ENCODE results near the gene TMIGD3. TPM values are rescaled to one million over a fixed set of nuclear protein-coding genes. Genes with fewer than 3 reads are reported as not detected.

Gene TMIGD3
- total RNA-seq, 2 donors from 2014 or later = 2.0 to 4.0 TPM

DNA sequence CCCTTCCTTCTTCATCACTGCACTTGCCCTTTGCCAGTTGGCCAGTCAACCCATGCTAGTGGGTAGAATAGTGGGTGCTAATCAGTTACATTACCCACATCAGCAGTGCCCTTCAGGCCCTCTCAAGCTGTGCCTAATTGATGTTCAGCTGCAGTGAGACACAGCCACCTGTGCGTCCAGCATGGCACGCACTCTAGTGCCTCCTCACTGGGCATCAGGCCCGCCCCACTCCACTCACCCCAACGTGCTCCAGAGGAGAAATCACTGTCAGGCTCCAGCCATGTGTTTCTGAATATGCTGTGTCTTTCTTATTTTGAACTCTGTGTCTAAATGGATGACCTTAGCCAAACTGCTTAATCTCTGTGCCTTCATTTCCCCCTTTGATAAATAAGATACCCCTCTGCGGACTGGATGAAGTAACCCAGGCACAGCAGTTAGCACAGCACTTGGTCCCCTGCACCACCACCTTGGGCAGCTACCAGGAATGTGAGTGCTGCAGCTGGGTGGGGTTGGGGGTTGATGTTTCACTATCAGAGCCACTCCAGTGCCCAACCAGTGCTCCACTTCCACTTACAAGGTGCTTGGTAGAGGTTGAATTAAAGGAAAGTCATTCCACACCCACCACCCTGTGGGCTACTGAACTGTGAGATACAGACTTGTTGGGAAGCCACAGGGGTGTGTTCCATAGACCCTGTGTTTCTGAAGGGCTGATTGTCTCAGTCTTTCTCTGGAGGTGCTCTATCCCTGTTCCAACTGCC, 8.9 kb upstream of the TMIGD3 start:
- intact Hi-C loops (cut with DNase I) = loop anchor here in 1 of 2 donors (5.0 to 10.0 kb wide), 2 partner anchors 80 to 112 kb away; no protein-coding TSS in a partner anchor
- no peak for DNase-seq

DNA sequence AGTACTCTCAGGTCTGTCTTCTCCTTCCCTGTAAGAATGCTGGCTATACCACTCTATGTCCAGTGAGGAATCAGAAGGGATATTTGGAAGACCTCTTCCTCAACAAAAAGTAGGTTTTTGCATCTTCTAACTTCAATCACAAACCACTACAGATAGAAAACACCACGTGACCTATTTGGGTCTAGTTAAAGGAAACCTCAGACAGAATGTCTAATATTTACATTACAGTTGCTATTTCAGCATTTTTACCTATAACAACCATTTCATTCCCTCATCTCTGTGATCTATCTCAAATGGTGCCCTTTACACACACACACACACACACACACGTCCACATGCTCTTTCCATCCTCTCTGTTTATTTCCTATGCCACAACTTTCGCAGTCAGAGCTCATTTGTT, 7.9 kb upstream of the TMIGD3 start:
- ATAC-seq = no peak
- intact Hi-C loops (cut with DNase I) = loop anchor here in 1 of 2 donors (5.0 to 10.0 kb wide), 2 partner anchors 81 to 113 kb away; no protein-coding TSS in a partner anchor

More for the DNA sequence above, 8.9 kb upstream of the TMIGD3 start:
- no peak for ATAC-seq

DNA sequence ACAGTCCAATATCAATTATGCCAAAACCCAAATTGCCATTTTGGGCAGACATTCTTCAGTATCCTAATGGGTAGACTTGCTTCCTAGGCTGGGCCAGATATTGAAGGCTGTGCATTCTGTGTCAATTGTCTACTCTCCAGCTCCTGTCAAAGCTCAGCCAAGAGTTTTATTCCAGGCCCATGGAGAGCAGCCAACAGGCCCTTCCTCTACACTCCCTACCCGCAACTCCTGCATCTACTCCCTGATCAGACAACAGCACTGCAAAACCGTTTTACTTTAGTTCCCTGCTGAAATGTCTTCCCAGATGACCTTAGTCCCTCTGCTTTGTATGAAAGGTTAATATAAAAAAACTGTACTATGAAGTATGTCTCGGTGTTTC, 6.6 kb upstream of the TMIGD3 start:
- ATAC-seq (peak; percentile 5 to 19), DNase-seq (peak; percentile 67)
- intact Hi-C loops (cut with DNase I) = loop anchor here (2.0 to 10.0 kb wide), 5 partner anchors 82 to 232 kb away; no protein-coding TSS in a partner anchor

More for the DNA sequence above, 7.9 kb upstream of the TMIGD3 start:
- no peak for DNase-seq

DNA sequence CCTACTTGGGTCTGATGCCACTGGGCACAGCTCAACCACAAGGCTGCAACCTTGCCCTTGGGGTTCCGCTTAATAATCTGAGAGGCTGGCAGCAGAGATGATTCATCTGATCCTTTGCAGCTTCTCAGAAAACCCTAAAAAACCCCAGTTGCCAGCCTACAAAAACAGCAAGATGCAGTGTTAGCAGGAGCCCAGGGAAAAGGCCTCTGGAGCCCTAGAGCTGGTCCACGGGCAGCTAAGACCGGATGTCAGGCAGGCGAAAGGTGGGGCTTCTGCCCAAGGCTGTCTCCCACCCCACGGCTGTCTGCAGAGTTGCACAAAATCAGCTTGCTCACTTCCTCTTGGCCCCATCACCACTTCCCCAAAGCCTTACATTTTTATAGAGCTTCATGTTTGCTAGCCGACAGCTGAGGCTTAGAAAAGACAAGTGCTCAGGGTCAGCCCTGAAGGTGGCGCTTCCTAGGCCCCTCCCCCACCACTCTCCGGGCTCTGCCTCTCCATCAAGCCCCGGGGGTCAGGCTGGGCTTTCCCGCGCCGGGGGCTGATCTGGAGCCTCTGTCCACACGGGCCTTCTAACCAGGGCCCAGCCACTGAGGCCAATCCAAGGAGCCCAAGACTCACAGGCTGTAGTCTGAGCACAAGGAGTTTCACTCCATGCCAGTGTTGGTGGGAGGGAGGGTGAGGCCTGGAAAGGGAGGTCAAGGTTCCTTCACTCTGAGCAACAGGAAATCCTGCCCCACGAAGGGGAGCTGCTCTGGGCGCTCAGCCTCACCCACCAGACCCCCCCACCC, 4.2 kb upstream of the TMIGD3 start:
- peak; percentile 80 for DNase-seq
- intact Hi-C loops (cut with DNase I) = loop anchor here (2.0 to 10.0 kb wide), 3 partner anchors 147 to 235 kb away; no protein-coding TSS in a partner anchor
- peak; percentile 65 to 81 for ATAC-seq

DNA sequence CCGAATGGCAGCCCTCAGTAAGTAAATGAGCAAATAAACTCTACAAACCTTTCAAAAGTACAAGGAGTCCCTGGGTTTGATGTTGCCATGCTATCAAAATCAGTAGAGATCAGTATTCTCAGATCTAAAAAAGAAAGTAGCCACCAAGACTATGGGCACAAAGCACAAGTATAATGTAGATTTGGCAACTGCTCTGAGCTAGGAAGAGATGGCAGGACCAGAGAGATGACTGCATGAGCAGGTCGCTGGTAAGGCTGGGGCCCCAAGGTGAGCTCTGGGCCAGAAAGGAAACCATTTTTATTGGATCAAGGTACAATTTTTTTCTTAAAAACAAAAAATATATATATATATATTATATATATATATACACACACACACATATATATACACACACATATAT, 3.1 kb upstream of the TMIGD3 start:
- ATAC-seq (no peak), DNase-seq (no peak)
- intact Hi-C loops (cut with DNase I) = loop anchor here (5.0 to 10.0 kb wide), 2 partner anchors 148 to 236 kb away; no protein-coding TSS in a partner anchor

GRCh38 chr1:111505641-111506119, 2.2 kb upstream of the TMIGD3 start:
- intact Hi-C loops (cut with DNase I) = loop anchor here (5.0 to 10.0 kb wide), 2 partner anchors 149 to 237 kb away; no protein-coding TSS in a partner anchor
- ATAC-seq (no peak), DNase-seq (no peak)

- DNase-seq = no peak
- intact Hi-C loops (cut with DNase I) = loop anchor here in 1 of 2 donors (10.0 kb wide), 1 partner anchor 151 kb away; no protein-coding TSS in a partner anchor
- ATAC-seq = no peak
Measured at GRCh38 chr1:111504097-111504496, 664 bp upstream of the TMIGD3 start.

- intact Hi-C loops (cut with DNase I) = loop anchor here in 1 of 2 donors (10.0 kb wide), 1 partner anchor 153 kb away; no protein-coding TSS in a partner anchor
- no peak for ATAC-seq
Measured at GRCh38 chr1:111501645-111502044, 1.8 kb downstream of the TMIGD3 start.

DNA sequence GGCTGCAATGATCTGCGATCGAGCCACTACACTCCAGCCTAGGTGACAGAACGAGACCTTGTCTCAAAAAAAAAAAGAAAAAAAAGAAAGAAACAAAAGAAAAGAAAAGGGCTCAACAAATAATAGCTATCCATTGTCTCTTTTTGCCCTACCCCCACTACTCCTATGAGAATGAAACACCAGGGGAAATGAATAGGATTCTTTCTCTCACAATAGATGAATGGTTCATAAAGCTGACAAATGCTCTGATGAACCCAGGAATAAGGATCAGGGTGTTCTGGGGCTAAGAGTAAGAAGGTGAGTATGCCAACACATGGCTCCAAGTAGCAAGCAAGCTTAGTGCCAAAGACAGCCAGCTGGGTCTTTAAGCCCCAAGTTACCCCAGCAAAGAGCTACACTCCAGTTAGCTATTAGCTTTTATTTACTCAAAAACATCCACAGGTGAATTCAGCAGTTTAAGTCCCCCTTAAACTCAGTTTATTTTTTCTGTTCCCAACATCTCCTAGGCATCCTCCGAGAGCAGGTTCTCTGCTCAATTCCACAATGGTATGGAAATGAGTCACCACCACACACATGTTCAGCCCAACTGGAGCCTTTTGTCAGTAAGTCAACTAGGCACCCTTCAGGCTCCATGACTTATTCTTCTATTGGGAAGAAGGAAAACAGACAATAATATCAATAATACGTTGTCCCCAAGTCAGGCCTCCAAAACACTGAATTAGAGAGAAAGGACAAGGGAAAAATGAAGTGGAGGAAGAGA, 4.2 kb downstream of the TMIGD3 start:
- DNase-seq = no peak
- intact Hi-C loops (cut with DNase I) = no loop called here
- ATAC-seq = no peak

More at GRCh38 chr1:111501645-111502044, 1.8 kb downstream of the TMIGD3 start:
- no peak for DNase-seq

GRCh38 chr1:111497592-111497991, 5.8 kb downstream of the TMIGD3 start:
- ATAC-seq = peak in 1 of 2 donors; percentile 11
- intact Hi-C loops (cut with DNase I) = no loop called here
- DNase-seq = no peak

DNA sequence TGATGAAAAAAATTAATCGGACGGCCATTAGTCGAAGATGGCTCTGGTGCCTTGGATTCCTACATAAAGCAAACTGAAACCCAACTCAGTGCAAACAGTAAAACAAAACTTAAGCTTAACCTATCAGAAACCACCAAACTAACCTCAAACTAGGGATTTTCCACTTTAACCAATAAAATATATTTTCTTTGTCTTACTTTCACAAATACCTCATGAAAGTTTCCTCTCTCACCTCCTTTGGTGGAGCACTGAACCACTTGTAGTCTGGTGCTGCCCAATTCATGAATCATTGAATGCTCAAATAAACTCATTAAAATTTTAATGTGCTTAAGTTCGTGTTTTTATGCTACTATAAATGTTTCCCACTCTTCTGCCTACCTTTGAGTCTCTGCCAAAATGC, 7.0 kb downstream of the TMIGD3 start:
- ATAC-seq (no peak), DNase-seq (no peak)
- intact Hi-C loops (cut with DNase I) = no loop called here

- intact Hi-C loops (cut with DNase I) = no loop called here
- no peak for DNase-seq
- no peak for ATAC-seq
Measured at GRCh38 chr1:111491070-111491469, 12.4 kb downstream of the TMIGD3 start.

DNA sequence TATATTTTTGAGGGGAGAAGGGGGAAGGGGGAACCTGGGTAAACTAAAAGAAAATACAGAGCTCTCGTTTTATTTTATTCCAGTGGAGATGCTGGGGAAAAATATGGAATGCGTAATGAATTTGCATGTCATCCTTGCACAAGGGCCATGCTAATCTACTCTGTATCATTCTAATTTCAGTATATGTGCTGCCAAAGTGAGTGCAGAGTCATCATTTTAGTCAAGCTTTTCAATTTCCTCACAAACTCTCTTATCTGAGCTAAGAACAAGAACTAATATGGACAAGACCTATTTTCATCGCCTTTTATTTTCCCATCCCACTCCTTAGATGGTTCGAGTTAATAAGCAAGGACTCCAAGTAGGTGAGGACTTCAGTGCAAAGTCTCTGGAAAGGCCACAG, 13.2 kb downstream of the TMIGD3 start:
- no peak for DNase-seq
- intact Hi-C loops (cut with DNase I) = no loop called here
- ATAC-seq = no peak

GRCh38 chr1:111489604-111490003, 13.8 kb downstream of the TMIGD3 start:
- no peak for DNase-seq
- peak; percentile 15 to 85 for ATAC-seq
- intact Hi-C loops (cut with DNase I) = loop anchor here in 1 of 2 donors (10.0 kb wide), 1 partner anchor 265 kb away; the partner anchor contains the start of gene DDX20

- no peak for DNase-seq
- intact Hi-C loops (cut with DNase I) = loop anchor here in 1 of 2 donors (10.0 kb wide), 1 partner anchor 266 kb away; the partner anchor contains the start of gene DDX20
- ATAC-seq = no peak
Measured at GRCh38 chr1:111488669-111489068, 14.8 kb downstream of the TMIGD3 start.

- intact Hi-C loops (cut with DNase I) = loop anchor here in 1 of 2 donors (10.0 kb wide), 1 partner anchor 268 kb away; the partner anchor contains the start of gene DDX20
- no peak for ATAC-seq
- DNase-seq = no peak
Measured at GRCh38 chr1:111487133-111487532, 16.3 kb downstream of the TMIGD3 start.

DNA sequence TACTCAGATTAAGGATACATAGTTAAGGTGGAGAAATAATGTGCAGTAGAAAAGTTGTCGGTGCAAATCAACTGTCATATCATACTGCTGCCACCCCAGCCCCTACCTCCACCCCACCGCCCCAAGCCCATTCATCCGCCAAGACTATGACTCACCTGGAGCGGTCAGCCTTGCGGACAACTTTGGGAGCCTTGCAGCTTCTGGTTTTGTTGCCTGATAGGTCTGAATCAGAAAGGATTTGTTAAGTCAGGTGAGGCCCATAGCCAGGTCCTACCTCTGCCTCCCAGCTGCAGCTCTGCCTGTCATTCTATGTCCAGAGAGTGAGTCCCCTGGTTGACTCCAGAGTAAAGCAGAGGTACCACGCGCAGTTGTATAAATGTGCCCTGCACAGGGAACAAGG, 17.0 kb downstream of the TMIGD3 start:
- no peak for DNase-seq
- intact Hi-C loops (cut with DNase I) = loop anchor here in 1 of 2 donors (10.0 kb wide), 1 partner anchor 268 kb away; the partner anchor contains the start of gene DDX20
- no peak for ATAC-seq

DNA sequence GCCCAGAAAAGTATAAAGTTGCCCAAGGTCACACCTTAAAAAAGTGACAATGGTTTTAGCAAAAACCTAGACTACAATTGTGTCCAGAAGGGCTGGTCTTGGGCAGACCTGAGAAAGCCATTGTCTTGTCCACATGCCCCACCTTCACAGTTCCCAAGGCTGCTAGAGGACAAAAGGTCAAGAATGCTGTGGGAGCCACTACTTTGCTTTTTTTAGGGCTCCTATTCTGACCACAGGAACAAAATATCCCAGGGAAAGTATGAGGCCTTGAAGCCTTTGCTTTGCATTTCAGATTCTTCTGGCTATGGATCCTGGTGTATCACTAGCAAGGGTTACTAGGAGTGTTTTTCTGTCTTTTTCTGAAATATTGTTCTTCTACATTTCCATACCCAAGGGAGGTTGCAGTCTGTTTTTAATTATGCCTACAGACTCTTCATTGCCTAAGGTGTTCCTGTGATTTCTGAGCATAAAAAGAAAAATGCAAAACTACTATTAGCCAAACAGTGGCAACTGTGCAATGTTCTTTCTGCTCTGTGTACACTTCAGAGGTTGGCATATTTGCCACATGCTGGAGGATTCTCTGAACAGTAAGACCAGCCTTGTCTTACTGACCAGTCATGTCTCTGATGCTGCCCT, 18.9 kb downstream of the TMIGD3 start:
- DNase-seq (no peak), ATAC-seq (no peak)
- intact Hi-C loops (cut with DNase I) = loop anchor here (5.0 to 10.0 kb wide), 2 partner anchors 268 to 270 kb away; partner anchors contain the start of gene DDX20 (in 1 of the 2)

Measured in left cardiac atrium (tissue), 4 donors.